Smooth muscle cell (in vitro differentiated cells): Measurements from ENCODE around the gene PXT1. TPM values are rescaled to one million over a fixed set of nuclear protein-coding genes. Genes with fewer than 3 reads are reported as not detected.

Experiments used
- DNase-seq: peaks from one replicate; lab custom pipeline; 2025; ENCODE audit not compliant: unreplicated experiment; lab: John Stamatoyannopoulos, UW
- H2AFZ ChIP-seq: fragments of 200-600 bp; sonication (generic); 2 replicates; pipeline ENCODE4 v1.6.0; 2016; ENCODE audit warnings: antibody characterized with exemption, low read depth, mild to moderate bottlenecking
- H3F3A ChIP-seq: fragments of 200-600 bp; sonication (generic); 2 replicates; pipeline ENCODE4 v1.6.0; 2017; ENCODE audit warnings: antibody characterized with exemption, low read depth
- H3K27ac ChIP-seq: fragments of 200-600 bp; sonication (generic); 2 replicates; pipeline ENCODE4 v1.5.1; 2016; ENCODE audit warnings: low read depth, mild to moderate bottlenecking
- H3K27me3 ChIP-seq: fragments of 200-600 bp; sonication (generic); 2 replicates; pipeline ENCODE4 v1.6.1; 2016; ENCODE audit warnings: low read depth, mild to moderate bottlenecking
- H3K36me3 ChIP-seq: fragments of 200-600 bp; sonication (generic); 2 replicates; pipeline ENCODE4 v1.5.1; 2016; ENCODE audit warnings: low read depth
- H3K4me1 ChIP-seq: fragments of 200-600 bp; sonication (generic); 2 replicates; pipeline ENCODE4 v1.5.1; 2016; ENCODE audit warnings: low read depth
- H3K4me2 ChIP-seq: fragments of 200-600 bp; sonication (generic); 2 replicates; pipeline ENCODE4 v1.6.0; 2016; ENCODE audit warnings: mild to moderate bottlenecking
- H3K4me3 ChIP-seq: fragments of 200-600 bp; sonication (generic); 2 replicates; pipeline ENCODE4 v1.5.1; 2016; ENCODE audit warnings: mild to moderate bottlenecking
- H3K79me2 ChIP-seq: fragments of 200-600 bp; sonication (generic); 2 replicates; pipeline ENCODE4 v1.6.0; 2016; ENCODE audit warnings: low read depth, mild to moderate bottlenecking
- H3K9ac ChIP-seq: fragments of 200-600 bp; sonication (generic); 2 replicates; pipeline ENCODE4 v1.6.0; 2016; ENCODE audit warnings: low read depth
- H3K9me3 ChIP-seq: fragments of 200-600 bp; sonication (generic); replicated peaks from 2 replicates; pipeline ENCODE4 v1.5.1; 2016; ENCODE audit warnings: low read depth
- H4K20me1 ChIP-seq: fragments of 200-600 bp; sonication (generic); 2 replicates; pipeline ENCODE4 v1.6.0; 2016; ENCODE audit warnings: low read depth
- WGBS: methylation state at CpG from one replicate; pipeline ENCODE4 v1.1.7; 2016; ENCODE audit warnings: low lambda C conversion rate; 5-methylcytosine and 5-hydroxymethylcytosine counted together
- polyA plus RNA-seq: library from polyadenylated mRNA; unstranded; fragments of >200 nt; fragmentation: Nextera tagmentation; extraction: Ambion mirVana; gene quantifications from 2 replicates; pipeline ENCODE4 v1.2.1, GENCODE V29; 2016
- total RNA-seq: library from RNA; depleted of rRNA; stranded (reverse); fragments of >200 nt; gene quantifications from 2 replicates; pipeline ENCODE4 v1.2.3, GENCODE V29; 2014
- TF ChIP-seq, protein P1 (sequence below): fragments of 200-600 bp; sonication (generic); IDR thresholded peaks from 2 replicates; pipeline ENCODE4 v1.5.1; 2017; ENCODE audit warnings: borderline replicate concordance, mild to moderate bottlenecking, antibody characterized with exemption; ENCODE audit not compliant: insufficient read depth, poor library complexity, severe bottlenecking

PXT1 gene
- total and polyA plus RNA-seq, 2 experiments from 2014 or later, result not detected

DNA sequence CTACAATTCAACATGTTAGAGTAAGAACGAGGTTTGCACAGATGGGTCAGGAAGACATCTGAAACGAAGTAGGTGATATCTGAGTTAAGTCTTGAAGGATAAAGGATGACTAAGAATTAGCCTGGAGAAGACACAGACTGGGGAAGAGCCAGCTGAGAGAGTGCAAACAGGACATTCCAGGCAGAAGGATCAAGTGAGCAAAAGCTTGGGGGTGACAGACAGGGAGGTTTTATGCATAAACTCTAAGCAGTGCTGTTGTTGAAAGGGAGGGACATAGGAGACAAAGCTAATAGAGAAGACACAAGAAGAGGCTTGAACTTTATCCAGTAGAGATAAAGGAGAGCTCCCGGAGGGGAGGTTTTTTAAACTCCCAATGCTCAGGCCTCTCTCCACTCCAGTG lies 40.2 kb downstream of the PXT1 start:
- H3K36me3 ChIP-seq, result no peaks in the 10 kb centered on the region
- no peak for DNase-seq

DNA sequence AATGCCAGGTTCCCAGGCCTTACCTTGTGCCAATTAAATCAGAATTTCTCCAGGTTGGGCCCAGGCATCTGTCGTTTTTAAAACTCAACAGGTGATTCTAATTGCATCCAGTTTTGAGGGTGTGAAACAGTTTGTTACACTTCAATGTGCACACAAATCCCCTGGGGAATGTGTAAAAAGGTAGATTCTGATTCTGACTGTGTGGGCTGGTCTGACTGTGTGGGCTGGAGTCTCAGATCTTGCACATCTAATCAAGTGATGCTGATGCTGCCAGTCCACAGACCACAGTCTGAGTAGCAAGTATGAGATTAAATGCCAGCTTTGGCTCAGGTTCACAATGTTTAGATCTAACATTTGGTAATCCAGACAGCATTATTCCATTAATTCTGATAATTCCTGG lies 42.7 kb downstream of the PXT1 start:
- Histone ChIP-seq H3K4me1 (no peaks in the 10 kb centered on the region), H3K9me3 (no peaks in the 10 kb centered on the region), H3K27me3 (no peaks in the 10 kb centered on the region), H3K9ac (no peak overlapping the region), H3K36me3 (no peaks in the 10 kb centered on the region), H3K4me3 (no peak overlapping the region), H3F3A (no peaks in the 10 kb centered on the region), H3K79me2 (no peaks in the 10 kb centered on the region), H3K27ac (no peak overlapping the region), H3K4me2 (no peak overlapping the region), H4K20me1 (no peaks in the 10 kb centered on the region), H2AFZ (no peak overlapping the region)
- TF ChIP-seq, protein P1, sequence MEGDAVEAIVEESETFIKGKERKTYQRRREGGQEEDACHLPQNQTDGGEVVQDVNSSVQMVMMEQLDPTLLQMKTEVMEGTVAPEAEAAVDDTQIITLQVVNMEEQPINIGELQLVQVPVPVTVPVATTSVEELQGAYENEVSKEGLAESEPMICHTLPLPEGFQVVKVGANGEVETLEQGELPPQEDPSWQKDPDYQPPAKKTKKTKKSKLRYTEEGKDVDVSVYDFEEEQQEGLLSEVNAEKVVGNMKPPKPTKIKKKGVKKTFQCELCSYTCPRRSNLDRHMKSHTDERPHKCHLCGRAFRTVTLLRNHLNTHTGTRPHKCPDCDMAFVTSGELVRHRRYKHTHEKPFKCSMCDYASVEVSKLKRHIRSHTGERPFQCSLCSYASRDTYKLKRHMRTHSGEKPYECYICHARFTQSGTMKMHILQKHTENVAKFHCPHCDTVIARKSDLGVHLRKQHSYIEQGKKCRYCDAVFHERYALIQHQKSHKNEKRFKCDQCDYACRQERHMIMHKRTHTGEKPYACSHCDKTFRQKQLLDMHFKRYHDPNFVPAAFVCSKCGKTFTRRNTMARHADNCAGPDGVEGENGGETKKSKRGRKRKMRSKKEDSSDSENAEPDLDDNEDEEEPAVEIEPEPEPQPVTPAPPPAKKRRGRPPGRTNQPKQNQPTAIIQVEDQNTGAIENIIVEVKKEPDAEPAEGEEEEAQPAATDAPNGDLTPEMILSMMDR, result no peak
- 86% methylated on average over 1 of the region's 1 CpG for WGBS
- no peak for DNase-seq

More for the DNA sequence above, 40.2 kb downstream of the PXT1 start:
- H3K9me3 ChIP-seq, result no peaks in the 10 kb centered on the region
- no peaks in the 10 kb centered on the region for H4K20me1 ChIP-seq
- H3K4me2 ChIP-seq, result no peak overlapping the region
- no peaks in the 10 kb centered on the region for H3K27me3 ChIP-seq
- no peaks in the 10 kb centered on the region for H3K79me2 ChIP-seq
- TF ChIP-seq, protein P1, result no peak
- no peaks in the 10 kb centered on the region for H3F3A ChIP-seq
- no peaks in the 10 kb centered on the region for H3K4me1 ChIP-seq
- H3K9ac ChIP-seq, result no peak overlapping the region
- H3K4me3 ChIP-seq, result no peak overlapping the region
- H3K27ac ChIP-seq, result no peak overlapping the region
- WGBS, result 47% methylated on average over 3 of the region's 3 CpGs
- H2AFZ ChIP-seq, result no peak overlapping the region

DNA sequence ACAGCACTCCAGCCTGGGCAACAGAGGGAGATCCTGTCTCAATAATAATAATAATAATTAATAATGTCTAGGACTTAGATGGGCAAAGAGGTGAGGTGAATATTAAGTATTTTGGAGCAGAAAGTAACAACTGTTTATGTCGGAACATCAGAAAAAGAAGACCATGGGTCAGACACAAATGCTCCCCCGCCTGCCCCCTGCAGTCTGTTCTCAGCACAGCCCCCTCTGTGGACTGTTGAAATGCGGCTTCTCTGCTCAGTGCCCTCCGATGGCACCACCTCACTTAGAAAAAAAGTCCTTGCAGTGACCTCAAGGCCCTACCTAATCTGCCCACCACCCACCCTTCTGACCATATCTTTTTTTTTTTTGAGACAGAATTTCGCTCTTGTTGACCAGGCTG lies 50.0 kb downstream of the PXT1 start:
- Histone ChIP-seq H3K9me3 (no peaks in the 10 kb centered on the region), H3K27me3 (peaks cover 33% of the 10 kb centered on the region), H3K4me2 (no peak overlapping the region), H3K4me3 (no peak overlapping the region), H3K79me2 (no peaks in the 10 kb centered on the region), H3K4me1 (no peaks in the 10 kb centered on the region), H3K36me3 (no peaks in the 10 kb centered on the region), H2AFZ (no peak overlapping the region), H3F3A (no peaks in the 10 kb centered on the region), H3K27ac (no peak overlapping the region), H4K20me1 (no peaks in the 10 kb centered on the region), H3K9ac (no peak overlapping the region)
- no peak for DNase-seq
- WGBS, result 89% methylated on average over 5 of the region's 5 CpGs
- TF ChIP-seq, protein P1, result no peak

DNA sequence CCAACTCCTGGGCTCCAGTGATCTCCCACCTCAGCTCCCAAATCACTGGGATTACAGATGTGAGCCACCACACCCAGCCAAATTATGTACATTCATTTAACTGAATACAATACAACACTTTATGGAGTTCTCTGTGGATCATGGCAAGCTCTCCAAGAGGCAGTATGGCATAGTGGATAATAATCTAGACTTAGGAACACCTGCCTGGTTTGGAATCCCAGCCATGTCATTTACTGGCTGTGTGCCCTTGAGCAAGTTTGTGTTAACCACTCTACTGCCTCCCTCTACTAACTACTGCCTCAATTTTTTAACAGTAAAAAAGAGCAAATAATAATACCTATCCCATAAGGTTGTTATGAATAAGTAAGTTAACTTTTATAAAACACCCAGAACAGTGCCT lies 53.3 kb downstream of the PXT1 start:
- TF ChIP-seq, protein P1, result no peak
- Histone ChIP-seq H3K9ac (no peak overlapping the region), H3K36me3 (no peaks in the 10 kb centered on the region), H2AFZ (no peak overlapping the region), H3K4me2 (no peak overlapping the region), H3K27me3 (peaks cover 65% of the 10 kb centered on the region), H3K4me3 (no peak overlapping the region), H3K79me2 (no peaks in the 10 kb centered on the region), H3K9me3 (no peaks in the 10 kb centered on the region), H3K27ac (no peak overlapping the region), H3F3A (no peaks in the 10 kb centered on the region), H3K4me1 (no peaks in the 10 kb centered on the region), H4K20me1 (no peaks in the 10 kb centered on the region)
- DNase-seq, result no peak
